Nephron (organoid): Measurements from ENCODE around the gene MLLT10.

Source experiments
- H3K27ac Mint-ChIP-seq, 3 experiments: 2 replicates each; pipeline ENCODE4 v1.8.0; 2020; ENCODE audit warnings: mixed read lengths in 3 of 3, mild to moderate bottlenecking in 2 of 3, moderate library complexity in 1 of 3
- H3K27me3 Mint-ChIP-seq: 2 replicates; pipeline ENCODE4 v1.8.0; 2021; ENCODE audit warnings: low read depth, mild to moderate bottlenecking, moderate library complexity, mixed read lengths
- H3K36me3 Mint-ChIP-seq: 2 replicates; pipeline ENCODE4 v1.8.0; 2020; ENCODE audit warnings: low read depth, mixed read lengths
- H3K4me1 Mint-ChIP-seq: 2 replicates; pipeline ENCODE4 v1.8.0; 2020; ENCODE audit warnings: mixed read lengths
- H3K4me3 Mint-ChIP-seq, 3 experiments: 2 replicates each; pipeline ENCODE4 v1.8.0; 2020; ENCODE audit warnings: mild to moderate bottlenecking in 3 of 3, mixed read lengths in 3 of 3, moderate library complexity in 2 of 3
- H3K9me3 Mint-ChIP-seq: 2 replicates; pipeline ENCODE4 v1.8.0; 2020; ENCODE audit warnings: mixed read lengths
- TF ChIP-seq, protein P1 (sequence below), 3 experiments: fragments of 200-600 bp; sonication (generic); IDR thresholded peaks; one replicate each; pipeline ENCODE4 v1.5.0; 2021; ENCODE audit warnings: antibody characterized with exemption in 3 of 3; ENCODE audit not compliant: unreplicated experiment in 3 of 3

Gene MLLT10

DNA sequence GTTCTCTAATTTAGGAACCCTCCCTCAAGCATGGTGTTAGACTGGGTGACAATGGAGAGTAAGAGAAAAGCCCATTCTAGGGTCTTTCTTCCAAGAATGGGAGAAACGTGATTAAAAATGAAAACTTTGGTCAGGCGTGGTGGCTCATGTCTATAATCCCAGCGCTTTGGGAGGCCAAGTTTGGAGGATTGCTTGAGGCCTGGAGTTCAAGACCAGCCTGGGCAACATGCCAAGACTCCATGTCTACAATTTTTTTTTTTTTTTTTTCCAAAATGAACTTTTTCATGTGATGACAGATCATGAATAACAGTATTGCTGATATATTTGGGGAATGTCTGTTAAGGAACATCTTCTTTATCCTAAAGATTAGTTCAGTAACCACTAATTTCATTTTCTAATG, 194.6 kb downstream of the MLLT10 start:
- peak overlapping the region in 1 of 3 experiments; percentile 63 for H3K27ac Mint-ChIP-seq
- peaks cover 57% of the 10 kb centered on the region for H3K4me1 Mint-ChIP-seq
- peaks cover 30% of the 10 kb centered on the region for H3K36me3 Mint-ChIP-seq
- no peak overlapping the region for H3K4me3 Mint-ChIP-seq
- H3K27me3 Mint-ChIP-seq: no peaks in the 10 kb centered on the region
- no peaks in the 10 kb centered on the region for H3K9me3 Mint-ChIP-seq
- TF ChIP-seq, protein P1, sequence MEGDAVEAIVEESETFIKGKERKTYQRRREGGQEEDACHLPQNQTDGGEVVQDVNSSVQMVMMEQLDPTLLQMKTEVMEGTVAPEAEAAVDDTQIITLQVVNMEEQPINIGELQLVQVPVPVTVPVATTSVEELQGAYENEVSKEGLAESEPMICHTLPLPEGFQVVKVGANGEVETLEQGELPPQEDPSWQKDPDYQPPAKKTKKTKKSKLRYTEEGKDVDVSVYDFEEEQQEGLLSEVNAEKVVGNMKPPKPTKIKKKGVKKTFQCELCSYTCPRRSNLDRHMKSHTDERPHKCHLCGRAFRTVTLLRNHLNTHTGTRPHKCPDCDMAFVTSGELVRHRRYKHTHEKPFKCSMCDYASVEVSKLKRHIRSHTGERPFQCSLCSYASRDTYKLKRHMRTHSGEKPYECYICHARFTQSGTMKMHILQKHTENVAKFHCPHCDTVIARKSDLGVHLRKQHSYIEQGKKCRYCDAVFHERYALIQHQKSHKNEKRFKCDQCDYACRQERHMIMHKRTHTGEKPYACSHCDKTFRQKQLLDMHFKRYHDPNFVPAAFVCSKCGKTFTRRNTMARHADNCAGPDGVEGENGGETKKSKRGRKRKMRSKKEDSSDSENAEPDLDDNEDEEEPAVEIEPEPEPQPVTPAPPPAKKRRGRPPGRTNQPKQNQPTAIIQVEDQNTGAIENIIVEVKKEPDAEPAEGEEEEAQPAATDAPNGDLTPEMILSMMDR (IDR thresholded peaks at IDR 0.05; ENCODE audit: unreplicated experiment in 3 of 3): no peak

- Mint-ChIP-seq H3K4me3 (no peak overlapping the region), H3K9me3 (no peaks in the 10 kb centered on the region), H3K27me3 (no peaks in the 10 kb centered on the region), H3K27ac (peak overlapping the region; percentile 20 to 78 (median 76)), H3K4me1 (peaks cover 32% of the 10 kb centered on the region), H3K36me3 (peaks cover 47% of the 10 kb centered on the region)
- TF ChIP-seq, protein P1 (IDR thresholded peaks at IDR 0.05; ENCODE audit: unreplicated experiment in 3 of 3): peak; percentile 94 to 95 (median 95)
These were observed 198.2 kb downstream of the MLLT10 start for GRCh38 chr10:21732067-21732772.

- Mint-ChIP-seq H3K4me1 (peaks cover 22% of the 10 kb centered on the region), H3K27me3 (no peaks in the 10 kb centered on the region), H3K27ac (peak overlapping the region in 1 of 3 experiments; percentile 57), H3K9me3 (no peaks in the 10 kb centered on the region), H3K36me3 (peaks cover 41% of the 10 kb centered on the region), H3K4me3 (no peak overlapping the region)
- TF ChIP-seq, protein P1 (IDR thresholded peaks at IDR 0.05; ENCODE audit: unreplicated experiment in 3 of 3): no peak
These were observed 199.7 kb downstream of the MLLT10 start for GRCh38 chr10:21733710-21734109.

- Mint-ChIP-seq H3K4me3 (no peak overlapping the region), H3K27me3 (no peaks in the 10 kb centered on the region), H3K36me3 (peaks cover 64% of the 10 kb centered on the region), H3K9me3 (no peaks in the 10 kb centered on the region), H3K4me1 (peaks cover 13% of the 10 kb centered on the region), H3K27ac (no peak overlapping the region)
- TF ChIP-seq, protein P1 (IDR thresholded peaks at IDR 0.05; ENCODE audit: unreplicated experiment in 3 of 3): no peak
These were observed 203.1 kb downstream of the MLLT10 start for GRCh38 chr10:21737106-21737505.

- TF ChIP-seq, protein P1 (IDR thresholded peaks at IDR 0.05; ENCODE audit: unreplicated experiment in 3 of 3): no peak
- peak overlapping the region in 2 of 3 experiments; percentile 28 to 48 for H3K27ac Mint-ChIP-seq
- peaks cover 77% of the 10 kb centered on the region for H3K36me3 Mint-ChIP-seq
- H3K4me3 Mint-ChIP-seq: no peak overlapping the region
- H3K4me1 Mint-ChIP-seq: peaks cover 4% of the 10 kb centered on the region
- H3K27me3 Mint-ChIP-seq: no peaks in the 10 kb centered on the region
- H3K9me3 Mint-ChIP-seq: no peaks in the 10 kb centered on the region
These were observed 207.0 kb downstream of the MLLT10 start for GRCh38 chr10:21740989-21741388.
